HAP-1 (cell line): ENCODE data around the gene ATP5PF.
A peak's percentile ranks its signal among the peaks of the same experiment; 100 is the strongest.
"Not testable (repeated sequence)": the region's sequence is repeated elsewhere in the genome, so short reads cannot be mapped to it uniquely, and the experiment has no call there.

Experiments used
- DNase-seq, 2 experiments: peaks; one replicate each; pipeline ENCODE4 v3.0.0-alpha.2; 2016 to 2020; ENCODE audit warnings: low spot score in 2 of 2
- H3K27me3 ChIP-seq: fragments of 250-450 bp; sonication (Bioruptor Pico); 2 replicates; pipeline ENCODE4 v1.5.1; 2020; ENCODE audit warnings: low read depth, mild to moderate bottlenecking, moderate library complexity
- H3K36me3 ChIP-seq: fragments of 250-450 bp; sonication (Bioruptor Pico); replicated peaks from 2 replicates; pipeline ENCODE4 v1.5.1; 2020; ENCODE audit warnings: mild to moderate bottlenecking
- H3K4me1 ChIP-seq: fragments of 250-450 bp; sonication (Bioruptor Pico); 2 replicates; pipeline ENCODE4 v1.5.1; 2020; ENCODE audit warnings: mild to moderate bottlenecking
- H3K4me3 ChIP-seq: fragments of 250-450 bp; sonication (Bioruptor Pico); 2 replicates; pipeline ENCODE4 v1.5.1; 2020; ENCODE audit warnings: mild to moderate bottlenecking, moderate library complexity
- H3K9me3 ChIP-seq: fragments of 250-450 bp; sonication (Bioruptor Pico); 2 replicates; pipeline ENCODE4 v1.5.1; 2020; ENCODE audit warnings: mild to moderate bottlenecking, moderate library complexity
- in situ Hi-C: fragments of 300-500 bp; cut with MboI; formaldehyde crosslinking; loops from 3 replicates; pipeline ENCODE4 v1.14.3; 2020; ENCODE audit warnings: low sequenced_read_pairs, inconsistent platforms, mixed read lengths

Gene ATP5PF

DNA sequence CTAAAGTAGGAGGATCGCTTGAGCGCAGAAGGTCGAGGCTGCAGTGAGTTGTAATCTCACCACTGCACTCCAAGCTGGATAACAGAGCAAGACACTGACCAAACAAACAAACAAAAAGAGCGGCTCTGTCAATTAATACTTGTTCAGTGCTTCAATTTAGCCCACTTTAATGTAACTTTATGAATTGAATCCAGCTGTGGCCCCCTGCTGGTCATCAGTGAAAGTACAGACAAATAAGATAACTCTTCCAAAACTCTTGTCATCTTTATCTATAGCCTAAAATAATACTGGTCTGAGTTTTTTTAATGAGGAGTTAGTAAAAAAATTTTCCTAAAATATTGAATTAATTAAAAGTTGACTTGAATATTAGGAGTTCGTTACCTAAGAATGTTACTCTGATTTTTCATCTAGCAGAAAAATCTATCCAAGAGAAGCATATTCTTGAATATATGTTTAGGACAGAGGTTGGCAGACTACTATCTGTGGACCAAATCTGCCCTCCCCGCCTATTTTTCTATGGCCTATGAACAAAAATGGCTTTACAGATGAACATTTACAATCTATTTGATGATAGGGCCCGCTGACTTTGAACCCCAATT, 26.1 kb downstream of the ATP5PF start:
- Histone ChIP-seq H3K9me3 (no peaks in the 10 kb centered on the region), H3K27me3 (no peaks in the 10 kb centered on the region), H3K4me1 (no peaks in the 10 kb centered on the region), H3K36me3 (no peaks in the 10 kb centered on the region), H3K4me3 (no peak overlapping the region)
- in situ Hi-C loops = no loop called here
- peak; percentile 54 to 64 for DNase-seq

DNA sequence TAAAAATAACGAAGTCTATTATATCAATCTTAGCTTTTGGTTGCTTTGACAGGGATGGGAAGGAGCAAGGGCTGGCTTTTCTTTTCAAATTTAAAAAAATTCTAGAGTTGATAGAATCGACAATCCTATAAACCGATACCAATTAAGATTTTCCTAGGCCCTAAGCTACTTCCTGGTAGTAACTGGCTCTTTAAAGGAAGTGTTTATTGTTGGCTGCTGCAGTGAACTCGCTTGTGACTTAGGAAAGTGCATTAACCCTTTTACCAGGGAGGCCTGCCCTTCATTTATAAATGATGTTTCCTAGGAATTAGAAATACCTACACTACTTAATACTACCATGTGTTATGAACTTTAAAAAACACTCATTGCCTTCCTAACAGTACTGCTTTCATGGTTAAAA, 33.2 kb downstream of the ATP5PF start:
- Histone ChIP-seq H3K4me1 (no peaks in the 10 kb centered on the region), H3K9me3 (no peaks in the 10 kb centered on the region), H3K27me3 (no peaks in the 10 kb centered on the region), H3K4me3 (no peak overlapping the region), H3K36me3 (no peaks in the 10 kb centered on the region)
- in situ Hi-C loops = no loop called here
- no peak for DNase-seq

DNA sequence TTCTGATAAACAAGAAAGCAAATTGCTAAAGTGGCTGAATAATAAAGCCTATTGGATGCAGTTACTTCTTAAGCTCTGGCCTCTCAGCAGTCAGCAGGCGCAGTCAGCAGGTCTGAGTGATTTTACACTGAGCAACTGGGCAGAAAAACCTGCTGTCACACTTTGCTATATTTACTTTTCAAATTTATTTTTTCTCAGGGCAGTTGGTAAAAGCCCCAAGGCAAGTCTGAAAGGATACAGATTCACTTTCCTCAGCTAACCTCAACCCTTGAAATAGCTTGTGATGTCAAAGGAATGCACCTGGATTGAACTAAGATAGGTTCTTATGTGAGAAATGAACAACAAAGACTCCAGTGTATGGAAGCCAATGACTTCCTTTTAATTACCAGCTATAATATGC, 34.0 kb downstream of the ATP5PF start:
- no peaks in the 10 kb centered on the region for H3K27me3 ChIP-seq
- no peaks in the 10 kb centered on the region for H3K9me3 ChIP-seq
- no peak for DNase-seq
- no peaks in the 10 kb centered on the region for H3K4me1 ChIP-seq
- H3K36me3 ChIP-seq = no peaks in the 10 kb centered on the region
- H3K4me3 ChIP-seq = no peak overlapping the region
- in situ Hi-C loops = no loop called here

DNA sequence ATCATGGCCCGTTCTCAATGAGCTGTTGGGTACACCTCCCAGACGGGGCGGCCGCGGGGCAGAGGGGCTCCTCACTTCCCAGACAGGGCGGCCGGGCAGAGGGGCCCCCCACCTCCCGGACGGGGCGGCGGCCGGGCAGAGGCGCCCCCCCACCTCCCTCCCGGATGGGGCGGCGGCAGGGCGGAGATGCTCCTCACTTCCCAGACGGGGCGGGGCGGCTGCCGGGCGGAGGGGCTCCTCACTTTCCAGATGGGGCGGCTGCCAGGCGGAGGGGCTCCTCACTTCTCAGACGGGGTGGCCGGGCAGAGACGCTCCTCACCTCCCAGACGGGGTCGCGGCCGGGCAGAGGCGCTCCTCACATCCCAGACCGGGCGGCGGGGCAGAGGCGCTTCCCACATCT, 39.2 kb downstream of the ATP5PF start:
- H3K4me3 ChIP-seq, in situ Hi-C loops, H3K27me3 ChIP-seq, H3K4me1 ChIP-seq, H3K36me3 ChIP-seq, DNase-seq, H3K9me3 ChIP-seq: not testable (repeated sequence)

DNA sequence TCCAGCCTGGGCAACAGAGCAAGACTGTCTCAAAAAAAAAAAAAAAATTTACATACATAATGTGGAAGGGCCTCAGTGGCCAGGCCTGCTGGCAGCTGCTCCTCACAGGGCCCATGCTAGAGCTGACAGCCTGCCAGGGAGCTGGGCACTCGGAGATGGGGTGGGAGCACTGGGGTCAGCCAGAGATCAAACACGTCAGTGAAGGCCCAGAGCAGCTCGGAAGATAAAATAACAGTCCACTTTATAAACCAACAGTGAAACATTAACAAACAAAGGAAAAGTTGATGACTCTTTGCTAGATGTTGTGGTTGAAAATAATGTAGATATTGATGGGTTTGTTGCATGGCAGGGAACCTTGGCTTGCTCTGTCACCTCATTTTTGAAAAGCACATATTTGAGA, 42.7 kb downstream of the ATP5PF start:
- DNase-seq = no peak
- Histone ChIP-seq H3K4me1 (no peaks in the 10 kb centered on the region), H3K4me3 (no peak overlapping the region), H3K9me3 (no peaks in the 10 kb centered on the region), H3K36me3 (no peaks in the 10 kb centered on the region), H3K27me3 (no peaks in the 10 kb centered on the region)
- in situ Hi-C loops = no loop called here

DNA sequence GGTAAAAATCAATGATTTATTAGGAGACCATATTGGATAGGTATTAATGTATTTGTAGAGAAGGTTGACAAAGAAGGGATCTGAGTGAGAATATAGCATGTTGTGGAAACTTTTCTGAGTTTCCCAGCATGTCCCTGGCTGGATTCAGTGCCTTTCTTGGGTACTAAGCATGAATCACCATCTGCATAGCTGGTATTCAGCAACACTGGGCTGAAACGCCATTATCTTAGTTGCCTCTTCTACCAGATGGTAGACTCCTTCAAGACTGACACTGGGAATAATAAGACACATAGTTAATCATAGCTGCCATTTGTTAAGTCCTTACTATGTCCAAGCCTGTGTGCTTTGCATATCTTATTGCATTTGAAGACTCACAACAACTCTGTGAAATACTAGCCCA, 45.5 kb downstream of the ATP5PF start:
- no peak for DNase-seq
- H3K4me1 ChIP-seq = no peaks in the 10 kb centered on the region
- in situ Hi-C loops = no loop called here
- no peaks in the 10 kb centered on the region for H3K9me3 ChIP-seq
- no peaks in the 10 kb centered on the region for H3K27me3 ChIP-seq
- H3K36me3 ChIP-seq = no peaks in the 10 kb centered on the region
- no peak overlapping the region for H3K4me3 ChIP-seq

DNA sequence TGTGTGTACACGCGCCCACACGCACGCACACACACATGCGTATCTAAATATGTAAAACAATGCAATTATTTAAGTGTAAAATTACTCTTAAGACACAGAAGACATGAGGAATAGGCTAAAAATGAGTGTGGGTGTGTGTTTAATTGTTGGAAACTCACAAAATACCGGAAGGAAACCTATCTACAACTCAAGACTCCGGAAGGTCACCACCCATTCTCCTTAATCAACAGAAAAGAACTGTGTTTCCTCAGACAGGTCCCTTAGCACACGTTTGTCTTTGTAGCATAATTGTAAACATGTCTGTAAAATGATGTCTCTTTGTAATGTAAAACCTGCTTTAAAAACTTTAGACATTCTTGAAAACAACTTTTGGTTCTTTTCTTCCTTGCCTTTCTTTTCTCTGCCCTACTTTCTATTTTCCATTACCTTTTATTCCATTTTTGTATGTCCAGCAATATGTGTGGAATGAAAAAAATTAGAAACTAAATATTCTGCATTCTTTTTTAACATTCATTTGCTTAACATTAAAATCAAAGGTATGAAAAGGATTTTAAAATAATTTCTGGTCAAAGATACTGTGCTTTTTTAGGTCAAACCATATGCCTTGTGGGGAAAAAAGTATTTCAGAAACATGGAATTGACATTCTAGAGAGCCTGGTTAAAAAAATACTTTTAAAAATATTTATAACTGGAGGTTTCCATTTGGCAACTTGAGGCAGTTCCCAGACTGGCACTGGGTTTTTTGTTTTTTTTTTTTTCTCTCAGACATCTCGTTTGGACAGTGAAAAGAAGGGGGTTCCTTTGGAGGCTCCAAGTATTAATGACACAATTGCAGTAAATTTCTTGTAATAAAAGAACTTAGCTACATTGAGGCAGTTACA, 46.2 kb downstream of the ATP5PF start:
- Histone ChIP-seq H3K27me3 (no peaks in the 10 kb centered on the region), H3K4me1 (no peaks in the 10 kb centered on the region), H3K9me3 (no peaks in the 10 kb centered on the region), H3K4me3 (no peak overlapping the region), H3K36me3 (no peaks in the 10 kb centered on the region)
- peak in 1 of 2 experiments; percentile 43 for DNase-seq
- in situ Hi-C loops = no loop called here

DNA sequence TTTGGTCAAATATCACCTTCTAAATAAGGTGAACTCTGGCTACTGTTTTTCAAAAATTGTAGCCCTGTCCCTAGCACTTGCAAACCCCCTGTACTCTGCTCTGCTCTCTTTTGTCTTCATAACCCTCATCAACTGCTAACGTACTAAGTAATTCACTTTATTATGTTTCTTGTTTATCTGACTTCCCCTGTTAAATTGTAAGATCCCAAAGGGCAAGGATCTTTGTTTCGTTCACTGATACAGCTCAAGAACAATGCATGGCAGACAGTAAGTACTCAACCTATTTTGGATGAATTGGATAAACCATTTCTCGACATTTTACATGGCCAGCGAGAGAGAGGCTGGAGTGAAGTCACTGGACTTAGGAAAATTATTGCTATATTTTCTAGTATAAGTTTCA, 46.9 kb downstream of the ATP5PF start:
- no peaks in the 10 kb centered on the region for H3K9me3 ChIP-seq
- no peaks in the 10 kb centered on the region for H3K36me3 ChIP-seq
- H3K4me3 ChIP-seq = no peak overlapping the region
- DNase-seq = no peak
- no peaks in the 10 kb centered on the region for H3K27me3 ChIP-seq
- in situ Hi-C loops = no loop called here
- no peaks in the 10 kb centered on the region for H3K4me1 ChIP-seq

DNA sequence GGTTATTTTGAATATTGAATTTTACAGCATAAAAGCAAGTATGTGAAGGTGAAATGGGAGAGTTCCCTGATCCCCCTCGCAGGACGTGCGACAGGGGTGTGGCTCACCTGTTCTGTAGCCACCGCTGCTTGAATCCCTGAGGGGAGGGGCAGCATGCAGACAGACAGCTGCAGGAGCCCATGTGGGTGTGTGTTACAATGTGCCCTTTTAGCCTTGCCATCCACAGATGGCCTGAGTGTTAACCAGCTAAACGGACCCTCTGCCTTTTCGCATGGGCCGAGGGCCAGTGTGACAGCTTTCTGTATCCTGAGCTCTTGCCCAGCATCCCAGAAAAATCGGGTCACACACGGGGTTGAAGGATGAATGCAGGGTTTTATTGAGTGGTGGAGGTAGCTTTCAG, 52.3 kb downstream of the ATP5PF start:
- in situ Hi-C loops = no loop called here
- no peaks in the 10 kb centered on the region for H3K36me3 ChIP-seq
- no peaks in the 10 kb centered on the region for H3K27me3 ChIP-seq
- no peak for DNase-seq
- H3K4me1 ChIP-seq = no peaks in the 10 kb centered on the region
- H3K4me3 ChIP-seq = no peak overlapping the region
- no peaks in the 10 kb centered on the region for H3K9me3 ChIP-seq

DNA sequence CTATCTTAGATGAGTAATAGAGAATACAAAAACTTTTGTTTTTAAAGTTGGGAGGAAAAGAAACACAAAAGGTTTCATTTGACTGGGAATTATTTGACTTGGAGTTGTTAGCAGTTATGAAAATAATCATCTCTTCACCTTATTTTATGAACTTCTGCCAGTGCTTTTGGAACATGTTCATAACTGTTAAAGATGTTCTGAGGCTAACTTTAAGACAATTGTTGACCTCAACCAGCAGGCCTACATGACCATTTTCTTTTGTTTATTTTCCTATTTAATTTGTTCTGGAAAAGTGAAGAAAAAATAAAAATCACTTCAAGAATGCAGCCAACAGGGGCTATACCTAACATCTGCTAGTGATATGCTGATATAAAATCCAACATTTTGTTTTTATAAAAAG, 58.3 kb downstream of the ATP5PF start:
- Histone ChIP-seq H3K9me3 (no peaks in the 10 kb centered on the region), H3K4me1 (no peaks in the 10 kb centered on the region), H3K27me3 (no peaks in the 10 kb centered on the region), H3K36me3 (no peaks in the 10 kb centered on the region), H3K4me3 (no peak overlapping the region)
- in situ Hi-C loops = no loop called here
- no peak for DNase-seq
